ENCODE measurements around the gene LHFPL6.
A peak's percentile ranks its signal among the peaks of the same experiment; 100 is the strongest.

LHFPL6 gene

DNA sequence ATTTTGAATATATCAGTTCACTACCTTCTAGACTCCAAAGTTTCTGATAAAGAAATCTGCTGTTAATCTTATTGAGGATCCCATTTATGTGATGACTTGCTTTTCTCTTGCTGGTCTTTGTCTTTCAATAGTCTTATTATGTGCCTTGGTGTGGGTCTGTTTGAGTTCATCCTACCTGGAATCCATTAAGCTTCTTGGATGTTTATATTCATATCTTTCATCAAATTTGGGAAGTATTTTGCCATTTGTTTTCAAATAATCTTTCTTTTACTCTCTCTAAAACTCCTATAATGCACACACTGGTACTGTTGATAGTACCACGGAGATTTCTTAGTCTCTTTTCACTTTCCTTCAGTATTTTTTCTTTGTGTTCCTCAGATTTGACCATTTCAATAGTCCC, 28.3 kb upstream of the LHFPL6 start:
- no peak for DNase-seq (ENCODE audit: low read depth)
- H3K4me3 ChIP-seq (ENCODE audit: low read depth, low read length): no peak overlapping the region
- TF ChIP-seq, protein P1, sequence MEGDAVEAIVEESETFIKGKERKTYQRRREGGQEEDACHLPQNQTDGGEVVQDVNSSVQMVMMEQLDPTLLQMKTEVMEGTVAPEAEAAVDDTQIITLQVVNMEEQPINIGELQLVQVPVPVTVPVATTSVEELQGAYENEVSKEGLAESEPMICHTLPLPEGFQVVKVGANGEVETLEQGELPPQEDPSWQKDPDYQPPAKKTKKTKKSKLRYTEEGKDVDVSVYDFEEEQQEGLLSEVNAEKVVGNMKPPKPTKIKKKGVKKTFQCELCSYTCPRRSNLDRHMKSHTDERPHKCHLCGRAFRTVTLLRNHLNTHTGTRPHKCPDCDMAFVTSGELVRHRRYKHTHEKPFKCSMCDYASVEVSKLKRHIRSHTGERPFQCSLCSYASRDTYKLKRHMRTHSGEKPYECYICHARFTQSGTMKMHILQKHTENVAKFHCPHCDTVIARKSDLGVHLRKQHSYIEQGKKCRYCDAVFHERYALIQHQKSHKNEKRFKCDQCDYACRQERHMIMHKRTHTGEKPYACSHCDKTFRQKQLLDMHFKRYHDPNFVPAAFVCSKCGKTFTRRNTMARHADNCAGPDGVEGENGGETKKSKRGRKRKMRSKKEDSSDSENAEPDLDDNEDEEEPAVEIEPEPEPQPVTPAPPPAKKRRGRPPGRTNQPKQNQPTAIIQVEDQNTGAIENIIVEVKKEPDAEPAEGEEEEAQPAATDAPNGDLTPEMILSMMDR (IDR thresholded peaks at IDR 0.05; ENCODE audit: low read depth, low read length, missing control alignments): no peak
- in situ Hi-C loops (cut with HindIII; ENCODE audit: low sequenced_read_pairs): no loop called here

DNA sequence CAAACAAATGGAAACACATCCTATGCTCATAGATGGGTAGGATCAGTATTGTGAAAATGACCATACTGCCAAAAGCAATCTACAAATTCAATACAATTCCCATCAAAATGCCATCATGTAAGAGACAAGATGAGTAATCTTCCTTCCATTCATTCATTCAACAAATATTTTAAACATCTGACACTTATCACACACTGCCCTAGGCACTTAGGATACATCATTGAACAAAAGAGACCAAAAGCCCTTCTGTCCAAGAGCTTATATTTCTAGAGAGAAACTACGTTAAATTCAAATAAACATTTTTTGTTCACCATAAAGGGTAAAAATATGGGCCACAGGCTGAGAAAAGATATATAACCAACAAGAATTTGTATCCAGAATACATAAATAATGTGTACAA, 20.5 kb upstream of the LHFPL6 start:
- in situ Hi-C loops (cut with HindIII; ENCODE audit: low sequenced_read_pairs): no loop called here
- no peak for DNase-seq (ENCODE audit: low read depth)
- H3K4me3 ChIP-seq (ENCODE audit: low read depth, low read length): no peak overlapping the region
- TF ChIP-seq, protein P1 (IDR thresholded peaks at IDR 0.05; ENCODE audit: low read depth, low read length, missing control alignments): no peak

DNA sequence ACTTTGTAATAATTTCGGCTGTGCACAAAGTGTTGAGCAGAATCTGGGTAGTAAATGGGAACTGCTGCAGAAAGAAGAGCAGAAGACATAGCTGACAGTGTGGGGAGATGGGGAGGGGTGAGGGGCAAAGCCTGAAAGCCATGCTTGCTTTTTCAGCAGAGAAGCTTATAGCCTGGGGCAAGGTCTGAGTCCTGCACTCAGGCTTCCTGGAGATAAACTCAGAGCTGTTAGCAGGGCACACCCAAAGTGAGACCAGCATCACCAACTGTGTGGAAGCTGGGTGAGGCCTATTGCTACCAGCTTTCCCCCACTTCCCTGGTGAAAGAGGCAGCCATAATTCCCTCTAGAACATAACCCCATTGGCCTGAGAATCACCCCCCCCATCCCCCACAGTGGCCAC, 15.6 kb upstream of the LHFPL6 start:
- DNase-seq (ENCODE audit: low read depth): no peak
- in situ Hi-C loops (cut with HindIII; ENCODE audit: low sequenced_read_pairs): no loop called here
- TF ChIP-seq, protein P1 (IDR thresholded peaks at IDR 0.05; ENCODE audit: low read depth, low read length, missing control alignments): no peak
- no peak overlapping the region for H3K4me3 ChIP-seq (ENCODE audit: low read depth, low read length)

DNA sequence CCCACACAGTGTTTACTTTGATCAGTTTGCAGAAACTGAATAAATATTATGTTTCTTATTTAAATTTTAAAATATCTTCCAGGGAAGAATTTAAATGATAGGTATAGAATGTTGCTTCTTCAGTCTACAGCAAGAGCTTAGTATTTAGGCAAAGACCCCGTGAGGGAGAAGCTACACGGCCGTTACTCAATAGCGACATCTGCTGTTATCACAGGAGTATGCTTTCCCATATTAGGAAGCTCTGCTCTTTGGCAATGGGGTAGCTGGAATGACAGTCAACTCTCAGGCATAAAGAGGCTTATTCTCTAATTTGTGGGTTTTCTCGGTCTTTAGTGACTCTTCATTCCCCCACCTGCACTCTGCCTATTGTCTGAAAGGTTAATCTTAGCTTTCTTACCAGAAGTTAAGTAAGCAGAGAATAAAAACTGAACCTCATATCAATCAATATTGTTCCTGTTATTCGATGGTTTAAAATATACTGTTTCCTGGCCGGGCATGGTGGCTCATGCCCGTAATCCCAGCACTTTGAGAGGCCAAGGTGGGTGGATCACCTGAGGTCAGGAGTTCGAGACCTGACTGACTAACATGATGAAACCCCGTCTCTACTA, 13.2 kb upstream of the LHFPL6 start:
- no peak overlapping the region for H3K4me3 ChIP-seq (ENCODE audit: low read depth, low read length)
- in situ Hi-C loops (cut with HindIII; ENCODE audit: low sequenced_read_pairs): no loop called here
- DNase-seq (ENCODE audit: low read depth): peak; percentile 72
- TF ChIP-seq, protein P1 (IDR thresholded peaks at IDR 0.05; ENCODE audit: low read depth, low read length, missing control alignments): peak; percentile 96

DNA sequence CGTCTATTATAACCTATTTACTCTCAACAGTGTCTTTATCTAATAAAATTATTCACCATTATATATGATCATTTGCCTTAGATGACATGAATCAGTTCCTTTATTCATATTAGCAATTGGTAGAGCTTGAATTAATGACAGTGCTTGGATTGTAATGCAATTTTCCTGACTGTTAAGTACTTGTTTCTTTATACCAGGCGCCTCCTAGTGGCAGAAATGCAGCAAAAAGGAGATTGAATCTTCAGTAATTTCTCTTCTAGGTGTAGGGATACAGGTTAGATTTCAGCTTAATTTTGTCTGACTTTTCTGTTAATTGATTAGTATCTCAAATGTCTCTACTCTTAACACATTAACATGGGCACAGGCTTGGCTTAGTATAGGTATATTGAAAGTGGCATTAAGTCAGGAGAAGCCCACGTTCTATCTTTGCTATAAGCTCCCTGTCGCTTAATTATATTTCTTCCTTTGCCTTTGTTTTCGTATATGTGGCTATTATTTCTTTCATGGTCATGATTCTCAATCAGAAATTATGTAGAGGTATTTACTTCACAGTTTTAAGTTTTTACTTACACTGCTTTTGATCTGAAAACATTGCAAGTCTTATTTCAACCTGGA, 9.1 kb upstream of the LHFPL6 start:
- TF ChIP-seq, protein P1 (IDR thresholded peaks at IDR 0.05; ENCODE audit: low read depth, low read length, missing control alignments): peak; percentile 66
- in situ Hi-C loops (cut with HindIII; ENCODE audit: low sequenced_read_pairs): no loop called here
- no peak overlapping the region for H3K4me3 ChIP-seq (ENCODE audit: low read depth, low read length)
- peak; percentile 78 for DNase-seq (ENCODE audit: low read depth)

DNA sequence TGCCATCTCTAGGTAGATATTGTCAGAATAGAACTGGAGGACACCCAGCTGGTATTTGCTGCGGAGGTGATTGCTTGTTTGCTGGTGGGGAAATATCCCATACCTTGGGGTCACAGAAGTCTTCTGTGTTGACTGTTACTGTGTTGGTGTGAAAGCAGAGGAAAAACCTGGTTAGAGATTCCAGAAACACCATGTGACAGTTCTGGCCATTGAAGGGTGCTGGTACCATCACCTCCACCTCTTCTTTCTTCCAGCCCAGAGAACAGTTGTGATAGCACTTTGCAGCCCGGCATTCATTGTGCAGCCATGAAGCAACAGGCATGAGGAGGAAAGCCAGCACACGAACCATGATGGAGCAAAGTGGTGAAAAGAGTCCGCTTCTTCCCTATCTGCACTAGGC, 4.9 kb upstream of the LHFPL6 start:
- no peak for DNase-seq (ENCODE audit: low read depth)
- TF ChIP-seq, protein P1 (IDR thresholded peaks at IDR 0.05; ENCODE audit: low read depth, low read length, missing control alignments): no peak
- no peak overlapping the region for H3K4me3 ChIP-seq (ENCODE audit: low read depth, low read length)
- in situ Hi-C loops (cut with HindIII; ENCODE audit: low sequenced_read_pairs): no loop called here

All from astrocyte of the cerebellum (primary cell).